SK-N-SH (cell line): Measurements from ENCODE around the gene ZC3HAV1L. TPM values are rescaled to one million over a fixed set of nuclear protein-coding genes. Genes with fewer than 3 reads are reported as not detected.

Experiments
- CTCF ChIA-PET: fragments of 300-600, 350-600 bp; formaldehyde crosslinking; extraction: SDS; loops from one replicate; lab custom pipeline; 2021; lab: Yijun Ruan, JAX
- POLR2A ChIA-PET: fragments of 350-600 bp; sonication (Branson Sonifier 250); formaldehyde crosslinking; extraction: SDS; loops from one replicate; lab custom pipeline; 2020; ENCODE audit warnings: antibody characterized with exemption, inconsistent platforms; lab: Yijun Ruan, JAX
- DNase-seq: peaks from one replicate; pipeline ENCODE4 v3.0.0; 2012
- H2AFZ ChIP-seq: fragments of 200-600 bp; sonication (generic); 2 replicates; pipeline ENCODE4 v1.8.1; 2016; ENCODE audit warnings: antibody characterized with exemption, mild to moderate bottlenecking, low read depth
- H3F3A ChIP-seq: fragments of 200-600 bp; sonication (generic); replicated peaks from 2 replicates; pipeline ENCODE3; 2016; ENCODE audit warnings: antibody characterized with exemption, mild to moderate bottlenecking; ENCODE audit not compliant: insufficient read depth
- H3K27ac ChIP-seq, 2 experiments: fragments of 200-500 bp in 1 of 2; fragments of 200-600 bp in 1 of 2; sonication (Bioruptor generic) in 1 of 2; sonication (generic), shearing (Covaris generic) in 1 of 2; 2 replicates each; pipeline versions ENCODE4 v1.5.1 to v1.6.1; 2014 to 2016; ENCODE audit warnings: low read depth in 2 of 2, inconsistent platforms in 1 of 2, low read length in 1 of 2, mild to moderate bottlenecking in 1 of 2, mixed read lengths in 1 of 2
- H3K27me3 ChIP-seq: fragments of 200-600 bp; sonication (generic), shearing (Covaris generic); 2 replicates; pipeline ENCODE4 v1.6.1; 2016; ENCODE audit warnings: mixed run types; ENCODE audit not compliant: insufficient read depth
- H3K36me3 ChIP-seq, 2 experiments: fragments of 200-500 bp in 1 of 2; fragments of 200-600 bp in 1 of 2; sonication (Bioruptor generic) in 1 of 2; sonication (generic) in 1 of 2; replicated peaks in 1 of 2; 2 replicates each; pipeline versions ENCODE3 to v1.5.1; 2014 to 2016; ENCODE audit warnings: low read length in 1 of 2, mild to moderate bottlenecking in 1 of 2; ENCODE audit not compliant: insufficient read depth in 2 of 2, control insufficient read depth in 1 of 2
- H3K4me1 ChIP-seq, 2 experiments: fragments of 200-500 bp in 1 of 2; fragments of 200-600 bp in 1 of 2; sonication (Bioruptor generic) in 1 of 2; sonication (generic), shearing (Covaris generic) in 1 of 2; 2 replicates each; pipeline versions ENCODE4 v1.5.1 to v1.6.1; 2014 to 2016; ENCODE audit warnings: low read depth in 1 of 2, low read length in 1 of 2, mixed run types in 1 of 2; ENCODE audit not compliant: insufficient read depth in 2 of 2, control insufficient read depth in 1 of 2
- H3K4me2 ChIP-seq: fragments of 200-600 bp; sonication (generic), shearing (Covaris generic); 2 replicates; pipeline ENCODE4 v1.6.1; 2017; ENCODE audit warnings: mixed run types
- H3K4me3 ChIP-seq, 2 experiments: fragments of 200-500 bp in 1 of 2; fragments of 200-600 bp in 1 of 2; sonication (Bioruptor generic) in 1 of 2; sonication (generic), shearing (Covaris generic) in 1 of 2; 2 replicates each; pipeline versions ENCODE4 v1.5.1 to v1.8.1; 2014 to 2016; ENCODE audit warnings: low read depth in 2 of 2, inconsistent platforms in 1 of 2, low read length in 1 of 2, mild to moderate bottlenecking in 1 of 2, mixed read lengths in 1 of 2, moderate library complexity in 1 of 2
- H3K79me2 ChIP-seq: fragments of 200-600 bp; sonication (generic); 2 replicates; pipeline ENCODE4 v1.8.1; 2017; ENCODE audit warnings: mild to moderate bottlenecking; ENCODE audit not compliant: insufficient read depth
- H3K9ac ChIP-seq: fragments of 200-600 bp; sonication (generic); 2 replicates; pipeline ENCODE4 v1.6.1; 2017; ENCODE audit warnings: mixed run types
- H3K9me2 ChIP-seq: fragments of 200-600 bp; sonication (generic); 2 replicates; pipeline ENCODE4 v1.6.1; 2017; ENCODE audit warnings: mixed run types
- H3K9me3 ChIP-seq: fragments of 200-600 bp; sonication (generic); 2 replicates; pipeline ENCODE4 v1.6.1; 2017; ENCODE audit warnings: mixed run types, mild to moderate bottlenecking, moderate library complexity
- H4K20me1 ChIP-seq: fragments of 200-600 bp; sonication (generic); 2 replicates; pipeline ENCODE4 v1.6.1; 2017; ENCODE audit warnings: mild to moderate bottlenecking, mixed run types; ENCODE audit not compliant: insufficient read depth
- ELF1 ChIP-seq: IDR thresholded peaks from 2 replicates; pipeline ENCODE4 v1.4.0; 2012
- EP300 ChIP-seq, 2 experiments: IDR thresholded peaks; 2 replicates each; pipeline versions ENCODE4 v1.4.0 to v1.6.1; 2012; ENCODE audit warnings: borderline replicate concordance in 1 of 2, low read depth in 1 of 2, low read length in 1 of 2
- EZH2phosphoT487 ChIP-seq: fragments of 200-600 bp; sonication (generic); IDR thresholded peaks from 2 replicates; pipeline ENCODE4 v1.6.1; 2017; ENCODE audit warnings: low read depth, mixed run types, mild to moderate bottlenecking, antibody characterized with exemption, moderate library complexity, borderline replicate concordance
- FOXJ3 ChIP-seq: sonication (generic); formaldehyde crosslinking; IDR thresholded peaks from 2 replicates; pipeline ENCODE4 v1.5.1; 2020; ENCODE audit warnings: mild to moderate bottlenecking, missing genetic modification reagents
- FOXM1 ChIP-seq: IDR thresholded peaks from 2 replicates; pipeline ENCODE4 v1.4.0; 2012; ENCODE audit warnings: low read depth, mild to moderate bottlenecking
- GATA2 ChIP-seq: sonication (generic); formaldehyde crosslinking; IDR thresholded peaks from 2 replicates; pipeline ENCODE4 v1.5.0; 2020; ENCODE audit warnings: mild to moderate bottlenecking, missing genetic modification reagents
- MEF2A ChIP-seq: IDR thresholded peaks from 2 replicates; pipeline ENCODE4 v1.4.0; 2012; ENCODE audit warnings: low read depth, borderline replicate concordance
- POLR2AphosphoS5 ChIP-seq: IDR thresholded peaks from 2 replicates; pipeline ENCODE4 v1.6.1; 2012; ENCODE audit warnings: low read depth, low read length
- RAD21 ChIP-seq: IDR thresholded peaks from 2 replicates; pipeline ENCODE4 v1.6.1; 2012; ENCODE audit warnings: mild to moderate bottlenecking, low read length
- REST ChIP-seq: IDR thresholded peaks from 2 replicates; pipeline ENCODE4 v1.6.1; 2012; ENCODE audit warnings: mild to moderate bottlenecking, low read depth, low read length, moderate library complexity
- RXRA ChIP-seq: IDR thresholded peaks from 2 replicates; pipeline ENCODE4 v1.4.0; 2012; ENCODE audit warnings: low read depth, mild to moderate bottlenecking, borderline replicate concordance
- TAF1 ChIP-seq: IDR thresholded peaks from 2 replicates; pipeline ENCODE4 v1.6.1; 2012; ENCODE audit warnings: low read depth, mild to moderate bottlenecking, low read length, moderate library complexity, borderline replicate concordance
- TCF12 ChIP-seq: IDR thresholded peaks from 2 replicates; pipeline ENCODE4 v1.4.0; 2012
- TEAD4 ChIP-seq: IDR thresholded peaks from 2 replicates; pipeline ENCODE4 v1.4.0; 2012; ENCODE audit warnings: mild to moderate bottlenecking, borderline replicate concordance; ENCODE audit not compliant: insufficient read depth
- USF1 ChIP-seq: IDR thresholded peaks from 2 replicates; pipeline ENCODE4 v1.4.0; 2012; ENCODE audit warnings: low read depth, borderline replicate concordance
- USF2 ChIP-seq: fragments of 150-350 bp; IDR thresholded peaks from 2 replicates; pipeline ENCODE4 v1.6.1; 2017; ENCODE audit warnings: antibody characterized with exemption, low read length, low read depth, borderline replicate concordance
- polyA plus RNA-seq, 3 experiments: library from polyadenylated mRNA; depleted of rRNA; stranded (reverse); fragments of >200 nt; gene quantifications; 2 replicates each; pipeline ENCODE4 v1.2.3, GENCODE V29; 2012

The ZC3HAV1L gene
- polyA plus RNA-seq, 1 of the 3 experiments (the other 2 are of a cell fraction) = 9.7 TPM

- peaks cover 6 to 9% of the 10 kb centered on the region in 2 experiments; a peak in 3 of 4 replicates for H3K4me1 ChIP-seq
- H3F3A ChIP-seq = no peaks in the 10 kb centered on the region
- no peak overlapping the region for H3K27ac ChIP-seq
- no peaks in the 10 kb centered on the region for H4K20me1 ChIP-seq
- H2AFZ ChIP-seq = no peak overlapping the region
- CTCF ChIA-PET = interaction anchor here (0.8 to 6.0 kb wide), 5 partner anchors 19 to 165 kb away, joined by 3 to 36 read pairs (median 3); no protein-coding TSS in a partner anchor
- TF ChIP-seq POLR2AphosphoS5 (no peak), GATA2 (CRISPR knock-in tag) (no peak), USF1 (no peak), USF2 (no peak), ELF1 (no peak), RAD21 (no peak), TAF1 (no peak), EZH2phosphoT487 (no peak), EP300 (IDR thresholded peaks at IDR 0.05; ENCODE audit: borderline replicate concordance in 1 of 2, low read depth in 1 of 2, low read length in 1 of 2) (no peak), MEF2A (no peak), TEAD4 (no peak), RXRA (no peak), REST (no peak), FOXJ3 (no peak), TCF12 (no peak), FOXM1 (no peak)
- DNase-seq = no peak
- POLR2A ChIA-PET = no interaction called here
- no peaks in the 10 kb centered on the region for H3K27me3 ChIP-seq
- no peak overlapping the region for H3K4me2 ChIP-seq
- H3K9me3 ChIP-seq = no peaks in the 10 kb centered on the region
- no peak overlapping the region for H3K9ac ChIP-seq
- no peak overlapping the region for H3K4me3 ChIP-seq
- H3K9me2 ChIP-seq = no peaks in the 10 kb centered on the region
- H3K79me2 ChIP-seq = no peaks in the 10 kb centered on the region
- peaks cover 31 to 38% of the 10 kb centered on the region in 2 experiments for H3K36me3 ChIP-seq
These were observed 15.8 kb upstream of the ZC3HAV1L start for GRCh38 chr7:139051655-139052054.
